Right atrium auricular region (tissue), 2 donors: Measurements from ENCODE around the gene TOR1AIP1. TPM values are rescaled to one million over a fixed set of nuclear protein-coding genes. Genes with fewer than 3 reads are reported as not detected.

Experiments used
- DNase-seq: peaks from one replicate; pipeline ENCODE4 v3.0.0-alpha.2; 2019; ENCODE audit warnings: low spot score
- H3K27ac ChIP-seq, 2 donors: fragments of 200-600 bp; sonication (generic); 1 replicate in 1 of 2; 2 replicates in 1 of 2; pipeline ENCODE4 v1.5.1; 2016 to 2019
- H3K27me3 ChIP-seq, 2 donors: fragments of 200-600 bp; sonication (generic); one replicate each; pipeline versions ENCODE4 v1.5.1 to v1.6.0; 2017 to 2019
- H3K36me3 ChIP-seq: fragments of 200-600 bp; sonication (generic); one replicate; pipeline ENCODE4 v1.5.1; 2016
- H3K4me1 ChIP-seq, 2 donors: fragments of 200-600 bp; sonication (generic); one replicate each; pipeline versions ENCODE4 v1.5.1 to v1.6.0; 2017 to 2019
- H3K4me3 ChIP-seq, 2 donors: fragments of 200-600 bp; sonication (generic); 1 replicate in 1 of 2; 2 replicates in 1 of 2; pipeline ENCODE4 v1.5.1; 2017 to 2019; ENCODE audit warnings: mild to moderate bottlenecking in 1 of 2, moderate library complexity in 1 of 2
- H3K9me3 ChIP-seq, 2 donors: fragments of 200-600 bp; sonication (generic); one replicate each; pipeline ENCODE4 v1.5.1; 2019
- total RNA-seq, 2 donors: library from RNA; depleted of rRNA; stranded (reverse); fragments of >200 nt; gene quantifications; one replicate each; pipeline ENCODE4 v1.1.0, GENCODE V29; 2016
- TF ChIP-seq, protein P1 (sequence below), 2 donors: fragments of 200-600 bp; sonication (generic); IDR thresholded peaks; one replicate each; pipeline ENCODE4 v1.5.1; 2019; ENCODE audit warnings: antibody characterized with exemption in 2 of 2

Gene TOR1AIP1
- total RNA-seq, 2 donors from 2014 or later: 66.7 to 72.1 TPM

GRCh38 chr1:179933219-179933618, 51.1 kb downstream of the TOR1AIP1 start:
- no peak overlapping the region for H3K4me3 ChIP-seq
- DNase-seq: no peak
- no peaks in the 10 kb centered on the region for H3K9me3 ChIP-seq
- H3K27me3 ChIP-seq: no peaks in the 10 kb centered on the region
- H3K36me3 ChIP-seq: no peaks in the 10 kb centered on the region
- H3K4me1 ChIP-seq: no peaks in the 10 kb centered on the region
- TF ChIP-seq, protein P1, sequence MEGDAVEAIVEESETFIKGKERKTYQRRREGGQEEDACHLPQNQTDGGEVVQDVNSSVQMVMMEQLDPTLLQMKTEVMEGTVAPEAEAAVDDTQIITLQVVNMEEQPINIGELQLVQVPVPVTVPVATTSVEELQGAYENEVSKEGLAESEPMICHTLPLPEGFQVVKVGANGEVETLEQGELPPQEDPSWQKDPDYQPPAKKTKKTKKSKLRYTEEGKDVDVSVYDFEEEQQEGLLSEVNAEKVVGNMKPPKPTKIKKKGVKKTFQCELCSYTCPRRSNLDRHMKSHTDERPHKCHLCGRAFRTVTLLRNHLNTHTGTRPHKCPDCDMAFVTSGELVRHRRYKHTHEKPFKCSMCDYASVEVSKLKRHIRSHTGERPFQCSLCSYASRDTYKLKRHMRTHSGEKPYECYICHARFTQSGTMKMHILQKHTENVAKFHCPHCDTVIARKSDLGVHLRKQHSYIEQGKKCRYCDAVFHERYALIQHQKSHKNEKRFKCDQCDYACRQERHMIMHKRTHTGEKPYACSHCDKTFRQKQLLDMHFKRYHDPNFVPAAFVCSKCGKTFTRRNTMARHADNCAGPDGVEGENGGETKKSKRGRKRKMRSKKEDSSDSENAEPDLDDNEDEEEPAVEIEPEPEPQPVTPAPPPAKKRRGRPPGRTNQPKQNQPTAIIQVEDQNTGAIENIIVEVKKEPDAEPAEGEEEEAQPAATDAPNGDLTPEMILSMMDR (IDR thresholded peaks at IDR 0.05): no peak
- H3K27ac ChIP-seq: no peak overlapping the region

GRCh38 chr1:179935909-179936496, 53.9 kb downstream of the TOR1AIP1 start:
- Histone ChIP-seq H3K27me3 (no peaks in the 10 kb centered on the region), H3K4me3 (no peak overlapping the region), H3K36me3 (no peaks in the 10 kb centered on the region), H3K4me1 (no peaks in the 10 kb centered on the region), H3K9me3 (no peaks in the 10 kb centered on the region), H3K27ac (no peak overlapping the region)
- TF ChIP-seq, protein P1 (IDR thresholded peaks at IDR 0.05): no peak
- no peak for DNase-seq

- Histone ChIP-seq H3K4me3 (no peak overlapping the region), H3K27me3 (no peaks in the 10 kb centered on the region), H3K4me1 (no peaks in the 10 kb centered on the region), H3K9me3 (no peaks in the 10 kb centered on the region), H3K27ac (no peak overlapping the region), H3K36me3 (no peaks in the 10 kb centered on the region)
- DNase-seq: no peak
- TF ChIP-seq, protein P1 (IDR thresholded peaks at IDR 0.05): no peak
Measured at GRCh38 chr1:179937668-179938254, 55.7 kb downstream of the TOR1AIP1 start.

GRCh38 chr1:179938752-179939151, 56.7 kb downstream of the TOR1AIP1 start:
- no peaks in the 10 kb centered on the region for H3K4me1 ChIP-seq
- H3K27ac ChIP-seq: no peak overlapping the region
- no peaks in the 10 kb centered on the region for H3K27me3 ChIP-seq
- H3K36me3 ChIP-seq: no peaks in the 10 kb centered on the region
- H3K9me3 ChIP-seq: no peaks in the 10 kb centered on the region
- DNase-seq: no peak
- TF ChIP-seq, protein P1 (IDR thresholded peaks at IDR 0.05): no peak
- no peak overlapping the region for H3K4me3 ChIP-seq

GRCh38 chr1:179939941-179940340, 57.9 kb downstream of the TOR1AIP1 start:
- H3K9me3 ChIP-seq: no peaks in the 10 kb centered on the region
- H3K4me1 ChIP-seq: no peaks in the 10 kb centered on the region
- no peaks in the 10 kb centered on the region for H3K27me3 ChIP-seq
- TF ChIP-seq, protein P1 (IDR thresholded peaks at IDR 0.05): no peak
- H3K27ac ChIP-seq: no peak overlapping the region
- H3K36me3 ChIP-seq: no peaks in the 10 kb centered on the region
- DNase-seq: no peak
- H3K4me3 ChIP-seq: no peak overlapping the region

- TF ChIP-seq, protein P1 (IDR thresholded peaks at IDR 0.05): no peak
- H3K27me3 ChIP-seq: no peaks in the 10 kb centered on the region
- H3K4me1 ChIP-seq: no peaks in the 10 kb centered on the region
- no peaks in the 10 kb centered on the region for H3K9me3 ChIP-seq
- H3K4me3 ChIP-seq: no peak overlapping the region
- DNase-seq: no peak
- H3K27ac ChIP-seq: no peak overlapping the region
- no peaks in the 10 kb centered on the region for H3K36me3 ChIP-seq
Measured at GRCh38 chr1:179941454-179941853, 59.4 kb downstream of the TOR1AIP1 start.
